HepG2 (cell line): Measurements from ENCODE around the gene ADRM1. TPM values are rescaled to one million over a fixed set of nuclear protein-coding genes. Genes with fewer than 3 reads are reported as not detected.

Experiments used
- AHDC1 ChIP-seq: sonication (generic); formaldehyde crosslinking; IDR thresholded peaks from 2 replicates; pipeline ENCODE4 v1.5.1; 2020; ENCODE audit warnings: mild to moderate bottlenecking, missing genetic modification reagents, borderline replicate concordance
- BCL6 ChIP-seq: IDR thresholded peaks from 2 replicates; pipeline ENCODE4 v1.6.1; 2016; ENCODE audit warnings: missing genetic modification reagents, missing compliant biosample characterization
- FOXO4 ChIP-seq: sonication (generic); formaldehyde crosslinking; conservative IDR thresholded peaks from 2 replicates; pipeline ENCODE4 v1.8.1; 2023; ENCODE audit warnings: missing genetic modification reagents
- HOXD1 ChIP-seq: sonication (generic); formaldehyde crosslinking; IDR thresholded peaks from 2 replicates; pipeline ENCODE4 v1.5.0; 2020; ENCODE audit warnings: missing genetic modification reagents
- KDM5B ChIP-seq: sonication (generic); formaldehyde crosslinking; IDR thresholded peaks from 2 replicates; pipeline ENCODE4 v1.4.0; 2020; ENCODE audit warnings: missing genetic modification reagents, mild to moderate bottlenecking, borderline replicate concordance
- NCOA1 ChIP-seq: sonication (generic); formaldehyde crosslinking; IDR thresholded peaks from 2 replicates; pipeline ENCODE4 v1.9.0; 2021; ENCODE audit warnings: missing genetic modification reagents
- NFKB2 ChIP-seq: sonication (generic); formaldehyde crosslinking; IDR thresholded peaks from 2 replicates; pipeline ENCODE4 v1.4.0; 2020; ENCODE audit warnings: missing genetic modification reagents, borderline replicate concordance
- SRY ChIP-seq: sonication (generic); formaldehyde crosslinking; IDR thresholded peaks from 2 replicates; pipeline ENCODE4 v1.8.0; 2022; ENCODE audit warnings: mild to moderate bottlenecking, missing genetic modification reagents
- ZBTB25 ChIP-seq: IDR thresholded peaks from 2 replicates; pipeline ENCODE4 v1.6.1; 2018; ENCODE audit warnings: missing genetic modification reagents
- ZBTB26 ChIP-seq: IDR thresholded peaks from 2 replicates; pipeline ENCODE4 v1.6.1; 2016; ENCODE audit warnings: missing compliant biosample characterization, missing genetic modification reagents, borderline replicate concordance
- ZMAT3 ChIP-seq: sonication (generic); formaldehyde crosslinking; conservative IDR thresholded peaks from 2 replicates; pipeline ENCODE4 v1.7.0; 2021; ENCODE audit warnings: missing genetic modification reagents
- ZNF121 ChIP-seq: sonication (generic); formaldehyde crosslinking; IDR thresholded peaks from 2 replicates; pipeline ENCODE4 v1.5.0; 2020; ENCODE audit warnings: mild to moderate bottlenecking, missing genetic modification reagents
- ZNF292 ChIP-seq: sonication (generic); formaldehyde crosslinking; IDR thresholded peaks from 2 replicates; pipeline ENCODE4 v1.8.1; 2022; ENCODE audit warnings: mild to moderate bottlenecking, low read depth, missing genetic modification reagents, borderline replicate concordance
- ZNF687 ChIP-seq: sonication (generic); formaldehyde crosslinking; IDR thresholded peaks from 2 replicates; pipeline ENCODE4 v1.5.1; 2020; ENCODE audit warnings: mild to moderate bottlenecking, missing genetic modification reagents, moderate library complexity
- polyA plus RNA-seq, 8 experiments: library from polyadenylated mRNA; depleted of rRNA in 3 of 8; stranded (reverse) in 7 of 8; unstranded in 1 of 8; fragments of >200 nt; fragmentation: Illumina TruSeq in 4 of 8; extraction: Trizol in 4 of 8; gene quantifications; 2 replicates each; pipeline versions ENCODE4 v1.2.1 to v1.2.3, GENCODE V29; 2011 to 2016; ENCODE audit warnings: low read depth in 4 of 8, missing spikeins in 1 of 8, mixed read lengths in 1 of 8; ENCODE audit not compliant: insufficient read depth in 1 of 8
- total RNA-seq, 5 experiments: library from RNA; depleted of rRNA; stranded (reverse); fragments of >200 nt; fragmentation: Illumina TruSeq; extraction: Trizol; gene quantifications; 2 replicates each; pipeline ENCODE4 v1.2.3, GENCODE V29; 2016; ENCODE audit warnings: low read depth in 1 of 5

ADRM1 gene
- total and polyA plus RNA-seq, 2 of the 13 experiments (the other 11 are each of a cell fraction or from before 2014, with no cell fraction given): 92.9 to 154 TPM

- TF ChIP-seq ZNF121 (CRISPR knock-in tag) (peak; percentile 96), HOXD1 (0 out of 2 replicates have a peak, but pooled peaks have one; percentile 35), AHDC1 (0 out of 2 replicates have a peak, but pooled peaks have one; percentile 31), BCL6 (0 out of 2 replicates have a peak, but pooled peaks have one; percentile 5), KDM5B (CRISPR knock-in tag) (peak; percentile 4; the same call in 1 of the 2 replicates), ZMAT3 (CRISPR knock-in tag) (no peak), ZNF292 (CRISPR knock-in tag) (0 out of 2 replicates have a peak, but pooled peaks have one; percentile 29), NFKB2 (CRISPR knock-in tag) (peak; percentile 69; the same call in 1 of the 2 replicates), NCOA1 (CRISPR knock-in tag) (peak; percentile 35; the same call in 1 of the 2 replicates), SRY (CRISPR knock-in tag) (no peak), ZNF687 (CRISPR knock-in tag) (peak; percentile 60), FOXO4 (CRISPR knock-in tag) (0 out of 2 replicates have a peak, but pooled peaks have one; percentile 70), ZBTB25 (CRISPR knock-in tag) (no peak), ZBTB26 (0 out of 2 replicates have a peak, but pooled peaks have one; percentile 47)
Observed at GRCh38 chr20:62297449-62298227, 5.2 kb upstream of the ADRM1 start (continued).
